GM18907 (cell line): Measurements from ENCODE around the gene ZNF208.
"Not testable (repeated sequence)": the region's sequence is repeated elsewhere in the genome, so short reads cannot be mapped to it uniquely, and the experiment has no call there.

Source experiments
- ATAC-seq: cut with Tn5 transposase; IDR thresholded peaks from one replicate; pipeline ENCODE4 v1.9.1; 2021; ENCODE audit warnings: mild to moderate bottlenecking, moderate library complexity; ENCODE audit not compliant: unreplicated experiment

Gene ZNF208

GRCh38 chr19:21885516-21885915, 125.2 kb downstream of the ZNF208 start:
- not testable (repeated sequence) for ATAC-seq

GRCh38 chr19:21884786-21885185, 126.0 kb downstream of the ZNF208 start:
- ATAC-seq, result not testable (repeated sequence)

- ATAC-seq, result no peak
These were observed 127.2 kb downstream of the ZNF208 start for GRCh38 chr19:21883516-21883915.
